Pancreas (tissue), 10 donors: ENCODE data around the gene ZBTB6. TPM values are rescaled to one million over a fixed set of nuclear protein-coding genes. Genes with fewer than 3 reads are reported as not detected.
"Not testable (repeated sequence)": the region's sequence is repeated elsewhere in the genome, so short reads cannot be mapped to it uniquely, and the experiment has no call there.

Experiments used
- ATAC-seq, 4 donors: fragments of 200-7000 bp; cut with Tn5 transposase; one replicate each; pipeline versions ENCODE4 v1.8.0 to v1.9.1; 2020; ENCODE audit warnings: mild to moderate bottlenecking in 4 of 4, moderate library complexity in 4 of 4
- DNase-seq, 6 donors: peaks; one replicate each; pipeline ENCODE4 v3.0.0-alpha.2; 2020
- FAIRE-seq: peaks from 2 replicates; lab custom pipeline; 2012; peaks lifted over from hg19 to GRCh38; lab: Jason Lieb, UNC
- H3K27ac ChIP-seq, 4 donors: fragments of 200-600 bp; sonication (generic); 1 replicate in 3 of 4; 2 replicates in 1 of 4; pipeline versions ENCODE4 v1.5.0 to v1.8.0; 2020
- H3K27me3 ChIP-seq, 4 donors: fragments of 200-600 bp; one replicate each; pipeline ENCODE4 v1.8.0; 2021
- H3K36me3 ChIP-seq, 3 donors: fragments of 200-600 bp; sonication (generic) in 1 of 3; one replicate each; pipeline versions ENCODE4 v1.5.0 to v1.8.0; 2020 to 2021
- H3K4me1 ChIP-seq, 3 donors: fragments of 200-600 bp; one replicate each; pipeline ENCODE4 v1.8.0; 2021
- H3K4me3 ChIP-seq, 4 donors: fragments of 200-600 bp; sonication (generic) in 2 of 4; one replicate each; pipeline versions ENCODE4 v1.5.0 to v1.8.0; 2020 to 2021
- H3K9me3 ChIP-seq, 4 donors: fragments of 200-600 bp; one replicate each; pipeline ENCODE4 v1.8.0; 2021
- CTCF ChIP-seq, 4 donors: fragments of 200-600 bp; sonication (generic) in 3 of 4; IDR thresholded peaks; one replicate each; pipeline versions ENCODE4 v1.5.0 to v1.8.0; 2021; ENCODE audit warnings: antibody characterized with exemption in 4 of 4
- WGBS, 2 donors: extraction: QIAGEN DNeasy Blood & Tissue Kit; methylation state at CpG; one replicate each; pipeline ENCODE4 v1.1.7; 2013; 5-methylcytosine and 5-hydroxymethylcytosine counted together
- intact Hi-C, 3 donors: fragments of 100-400 bp; cut with DNase I; formaldehyde crosslinking; loops; one replicate each; pipeline versions ENCODE4 v1.11.1 to v1.14.2; 2022
- polyA plus RNA-seq, 2 donors: library from polyadenylated mRNA; stranded (reverse); fragments of 200-250 nt; gene quantifications; one replicate each; pipeline ENCODE4 v1.2.3, GENCODE V29; 2013
- total RNA-seq, 6 donors: library from RNA; stranded (reverse); fragmentation: NEBNext Ultra II Directional in 4 of 6; extraction: Animal tissue kit (Norgen Biotek cat#: 25700) in 4 of 6; gene quantifications; one replicate each; pipeline versions ENCODE4 v1.2.1 to v1.2.4, GENCODE V29; 2021 to 2023
- donor health status: healthy with polysubstance abuse.
- donor health status: DM: no; HTN: no; CAD: no; lungs with moderate emphysema.
- donor health status: DM: no; HTN: no; CAD: no.
- donor health status: control.
- donor health status: control.
- donor health status: Bipolar disorder and iron deficiency.
- donor health status: DM: yes; HTN: yes; CAD: no.
- donor health status: DM: no; HTN: no; CAD: no.
- donor health status: DM: no; HTN: no; CAD: no.
- donor health status: DM: yes; HTN: yes; CAD: no.

Gene ZBTB6
- total and polyA plus RNA-seq, 8 donors: 0.87 to 5.3 (median 3.1) TPM

- H3K4me1 ChIP-seq: peaks cover 0 to 8% (median 5%) of the 10 kb centered on the region in 3 donors
- intact Hi-C loops: no loop called here
- TF ChIP-seq CTCF (IDR thresholded peaks at IDR 0.05): no peak
- WGBS, 2 donors: 1 to 2% methylated on average over 9 of the region's 9 CpGs
- H3K27ac ChIP-seq: peak overlapping the region in 3 of 4 donors; percentile 18 to 70 (median 53)
- no peaks in the 10 kb centered on the region for H3K9me3 ChIP-seq
- H3K4me3 ChIP-seq: peak overlapping the region; percentile 16 to 63 (median 56)
- H3K27me3 ChIP-seq: no peaks in the 10 kb centered on the region
- ATAC-seq (no peak), DNase-seq (no peak), FAIRE-seq (no peak)
- peaks cover 0 to 8% (median 5%) of the 10 kb centered on the region in 3 donors for H3K36me3 ChIP-seq
Measured at GRCh38 chr9:122912671-122912963, 506 bp downstream of the ZBTB6 start.

GRCh38 chr9:122906122-122906521, 7.0 kb downstream of the ZBTB6 start:
- H3K36me3 ChIP-seq, H3K27ac ChIP-seq, H3K9me3 ChIP-seq, H3K27me3 ChIP-seq, ATAC-seq, H3K4me3 ChIP-seq, DNase-seq, intact Hi-C loops, FAIRE-seq: not testable (repeated sequence)
- peaks cover 8 to 15% (median 12%) of the 10 kb centered on the region in 3 donors for H3K4me1 ChIP-seq
- 93 to 95% methylated on average over 16 of the region's 16 CpGs for WGBS, 2 donors

GRCh38 chr9:122904823-122905710, 8.1 kb downstream of the ZBTB6 start, which contains the start of gene RC3H2:
TSS of gene RC3H2 (minus strand) at chr9:122905359. CDS start at chr9:122897509, 7,850 bp downstream.
- DNase-seq (peak; percentile 89 to 98 (median 98)), FAIRE-seq (peak; percentile 97), ATAC-seq (peak; percentile 95 to 99 (median 98))
- no peak for TF ChIP-seq CTCF (IDR thresholded peaks at IDR 0.05)
- Histone ChIP-seq H3K36me3 (peaks cover 0 to 8% (median 0%) of the 10 kb centered on the region in 3 donors), H3K27ac (peak within 1 kb of the TSS; percentile 70 to 91 (median 81)), H3K4me1 (peaks cover 8 to 15% (median 12%) of the 10 kb centered on the region in 3 donors), H3K4me3 (peak within 1 kb of the TSS; percentile 83 to 91 (median 88)), H3K27me3 (no peaks in the 10 kb centered on the region), H3K9me3 (no peaks in the 10 kb centered on the region)
- WGBS, 2 donors: 0 to 1% methylated on average over 61 to 77 of the region's 77 CpGs
- intact Hi-C loops: no loop called here

GRCh38 chr9:122904466-122904822, 8.7 kb downstream of the ZBTB6 start:
- intact Hi-C loops: no loop called here
- DNase-seq: peak in 3 of 6 donors; percentile 10 to 60 (median 30)
- Histone ChIP-seq H3K4me3 (peak overlapping the region; percentile 83 to 91 (median 88)), H3K27ac (peak overlapping the region in 3 of 4 donors; percentile 70 to 91 (median 81)), H3K27me3 (no peaks in the 10 kb centered on the region), H3K9me3 (no peaks in the 10 kb centered on the region), H3K36me3 (peaks cover 0 to 5% (median 0%) of the 10 kb centered on the region in 3 donors), H3K4me1 (peaks cover 8 to 15% (median 12%) of the 10 kb centered on the region in 3 donors)
- peak; percentile 13 to 41 (median 30) for ATAC-seq
- FAIRE-seq: no peak
- 0 to 1% methylated on average over 8 of the region's 8 CpGs for WGBS, 2 donors
- TF ChIP-seq CTCF (IDR thresholded peaks at IDR 0.05): no peak

- ATAC-seq (no peak), FAIRE-seq (peak; percentile 43), DNase-seq (no peak)
- H3K27me3 ChIP-seq: no peaks in the 10 kb centered on the region
- no peaks in the 10 kb centered on the region for H3K9me3 ChIP-seq
- no peak overlapping the region for H3K4me3 ChIP-seq
- no peak for TF ChIP-seq CTCF (IDR thresholded peaks at IDR 0.05)
- peaks cover 0 to 6% (median 0%) of the 10 kb centered on the region in 3 donors for H3K36me3 ChIP-seq
- intact Hi-C loops: no loop called here
- peaks cover 8 to 19% (median 12%) of the 10 kb centered on the region in 3 donors for H3K4me1 ChIP-seq
- WGBS, 2 donors: 85 to 89% methylated on average over 2 of the region's 2 CpGs
- no peak overlapping the region for H3K27ac ChIP-seq
Measured at GRCh38 chr9:122900791-122901190, 12.3 kb downstream of the ZBTB6 start.
